Measurements from ENCODE around the gene LMX1B.

Gene LMX1B

GRCh38 chr9:126615791-126616447 is 2.2 kb downstream of the LMX1B start:
- no peak for DNase-seq
- intact Hi-C loops (cut with DNase I), result loop anchor here (10.0 kb wide), 1 partner anchor 69 kb away; no protein-coding TSS in a partner anchor

- intact Hi-C loops (cut with DNase I), result loop anchor here (10.0 kb wide), 1 partner anchor 68 kb away; no protein-coding TSS in a partner anchor
- peak in 2 of 10 donors; percentile 59 to 82 for DNase-seq
Observed at GRCh38 chr9:126616521-126616976, 2.8 kb downstream of the LMX1B start.

GRCh38 chr9:126617003-126617822 is 3.5 kb downstream of the LMX1B start:
- intact Hi-C loops (cut with DNase I), result loop anchor here (10.0 kb wide), 1 partner anchor 68 kb away; no protein-coding TSS in a partner anchor
- DNase-seq, result peak in 2 of 10 donors; percentile 19 to 49

- intact Hi-C loops (cut with DNase I), result loop anchor here (10.0 kb wide), 1 partner anchor 67 kb away; no protein-coding TSS in a partner anchor
Observed at GRCh38 chr9:126617823-126618165, 4.1 kb downstream of the LMX1B start.

GRCh38 chr9:126618190-126618584 is 4.5 kb downstream of the LMX1B start:
- DNase-seq, result peak in 2 of 10 donors; percentile 7 to 14
- intact Hi-C loops (cut with DNase I), result loop anchor here (10.0 kb wide), 1 partner anchor 67 kb away; no protein-coding TSS in a partner anchor

More at GRCh38 chr9:126617823-126618165, 4.1 kb downstream of the LMX1B start:
- DNase-seq, result no peak

GRCh38 chr9:126618585-126619360 is 5.0 kb downstream of the LMX1B start:
- intact Hi-C loops (cut with DNase I), result loop anchor here (10.0 kb wide), 1 partner anchor 66 kb away; no protein-coding TSS in a partner anchor
- DNase-seq, result peak in 2 of 10 donors; percentile 50 to 63

GRCh38 chr9:126619361-126620135 is 5.8 kb downstream of the LMX1B start:
- intact Hi-C loops (cut with DNase I), result loop anchor here (10.0 kb wide), 1 partner anchor 65 kb away; no protein-coding TSS in a partner anchor

GRCh38 chr9:126620478-126620877 is 6.8 kb downstream of the LMX1B start:
- peak in 1 of 10 donors; percentile 31 for DNase-seq
- intact Hi-C loops (cut with DNase I), result no loop called here

More at GRCh38 chr9:126619361-126620135, 5.8 kb downstream of the LMX1B start:
- DNase-seq, result peak in 2 of 10 donors; percentile 26 to 52

- intact Hi-C loops (cut with DNase I), result no loop called here
- DNase-seq, result no peak
Observed at GRCh38 chr9:126621061-126621918, 7.6 kb downstream of the LMX1B start.

- no peak for DNase-seq
- intact Hi-C loops (cut with DNase I), result no loop called here
Observed at GRCh38 chr9:126621919-126622735, 8.4 kb downstream of the LMX1B start.

GRCh38 chr9:126623314-126623666 is 9.6 kb downstream of the LMX1B start:
- DNase-seq, result no peak
- intact Hi-C loops (cut with DNase I), result no loop called here

GRCh38 chr9:126623667-126624478 is 10.1 kb downstream of the LMX1B start:
- no peak for DNase-seq
- intact Hi-C loops (cut with DNase I), result no loop called here

- intact Hi-C loops (cut with DNase I), result no loop called here
- no peak for DNase-seq
Observed at GRCh38 chr9:126624479-126624826, 10.7 kb downstream of the LMX1B start.

- intact Hi-C loops (cut with DNase I), result no loop called here
- no peak for DNase-seq
Observed at GRCh38 chr9:126624912-126625311, 11.2 kb downstream of the LMX1B start.

- intact Hi-C loops (cut with DNase I), result no loop called here
- DNase-seq, result no peak
Observed at GRCh38 chr9:126625329-126626126, 11.8 kb downstream of the LMX1B start.

Measured in posterior cingulate gyrus (tissue), 11 donors.